Transverse colon (tissue), 4 donors: ENCODE results near the gene ARMS2. TPM values are rescaled to one million over a fixed set of nuclear protein-coding genes. Genes with fewer than 3 reads are reported as not detected.

Source experiments
- DNase-seq: peaks from one replicate; pipeline ENCODE4 v3.0.0-alpha.2; 2019
- H3K27ac ChIP-seq, 4 donors: fragments of 200-600 bp; sonication (generic); 2 replicates each; pipeline ENCODE4 v1.5.1; 2016 to 2018; ENCODE audit warnings: inconsistent platforms in 4 of 4
- H3K27me3 ChIP-seq: fragments of 200-600 bp; sonication (generic); 2 replicates; pipeline ENCODE4 v1.5.1; 2017; ENCODE audit warnings: inconsistent platforms
- H3K36me3 ChIP-seq, 4 donors: fragments of 200-600 bp; sonication (generic); 2 replicates each; pipeline ENCODE4 v1.5.1; 2017 to 2019; ENCODE audit warnings: inconsistent platforms in 4 of 4
- H3K4me1 ChIP-seq, 4 donors: fragments of 200-600 bp; sonication (generic); 2 replicates each; pipeline ENCODE4 v1.5.1; 2017 to 2020; ENCODE audit warnings: inconsistent platforms in 4 of 4
- H3K4me3 ChIP-seq, 4 donors: fragments of 200-600 bp; sonication (generic); 1 replicate in 1 of 4; 2 replicates in 3 of 4; pipeline versions ENCODE4 v1.5.1 to v1.6.1; 2017 to 2019; ENCODE audit warnings: inconsistent platforms in 4 of 4
- H3K9me3 ChIP-seq, 2 donors: fragments of 200-600 bp; sonication (generic); 2 replicates each; pipeline ENCODE4 v1.5.1; 2017 to 2019; ENCODE audit warnings: inconsistent platforms in 2 of 2
- EP300 ChIP-seq: sonication (generic); formaldehyde crosslinking; IDR thresholded peaks from one replicate; pipeline ENCODE4 v1.6.1; 2017; ENCODE audit warnings: antibody characterized with exemption, low read depth
- POLR2A ChIP-seq: fragments of 450-650 bp; IDR thresholded peaks from one replicate; pipeline ENCODE4 v1.6.1; 2016; ENCODE audit warnings: antibody characterized with exemption, mild to moderate bottlenecking, moderate library complexity
- POLR2AphosphoS5 ChIP-seq, 3 donors: sonication (generic); formaldehyde crosslinking; IDR thresholded peaks; one replicate each; pipeline ENCODE4 v1.6.1; 2016; ENCODE audit warnings: antibody characterized with exemption in 3 of 3
- WGBS, 2 donors: methylation state at CpG; one replicate each; pipeline ENCODE4 v1.1.5; 2018; ENCODE audit warnings: low coverage in 1 of 2; 5-methylcytosine and 5-hydroxymethylcytosine counted together
- in situ Hi-C, 4 donors: fragments of 200-750 bp; cut with MboI; loops; one replicate each; pipeline versions ENCODE4 v1.15.0 to v1.15.1; 2017; ENCODE audit warnings: low sequenced_read_pairs in 3 of 4, low pct_ligation_motif_present in 1 of 4, low pct_unique_long_range_greater_than_20kb in 1 of 4
- intact Hi-C: fragments of 100-400 bp; cut with DNase I; formaldehyde crosslinking; loops from one replicate; pipeline ENCODE4 v1.15.1; 2023; ENCODE audit warnings: low total_unique reads
- total RNA-seq, 4 donors: library from RNA; depleted of rRNA; stranded (reverse); fragments of >200 nt; gene quantifications; one replicate each; pipeline ENCODE4 v1.1.0, GENCODE V29; 2016
- TF ChIP-seq, protein P1 (sequence below), 5 experiments: fragments of 200-600 bp in 3 of 5; fragments of 450-650 bp in 2 of 5; sonication (generic) in 3 of 5; IDR thresholded peaks; 1 replicate in 2 of 5; 2 replicates in 3 of 5; pipeline ENCODE4 v1.5.1; 2016 to 2017; ENCODE audit warnings: antibody characterized with exemption in 5 of 5, inconsistent platforms in 3 of 5, mild to moderate bottlenecking in 2 of 5, moderate library complexity in 1 of 5

ARMS2 gene
- total RNA-seq, 4 donors from 2014 or later = not detected

DNA sequence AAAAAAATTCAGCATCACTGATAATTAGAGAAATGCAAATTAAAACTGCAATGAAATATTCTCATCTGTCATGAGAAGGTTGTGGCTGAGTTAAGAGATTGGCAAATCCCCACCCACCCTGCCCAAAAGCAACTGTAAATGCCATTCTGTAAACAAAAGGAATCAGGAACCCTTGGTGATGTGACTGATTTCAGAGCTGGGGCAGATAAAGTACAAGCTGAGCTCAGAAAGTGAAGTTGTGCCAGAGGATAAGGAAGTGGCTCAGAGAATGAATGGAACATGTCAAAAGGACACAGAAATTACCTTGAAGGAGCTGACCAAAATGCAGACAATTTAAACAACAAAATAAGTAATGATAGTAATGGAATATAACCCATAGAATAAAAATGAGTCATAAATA lies 32.7 kb upstream of the ARMS2 start:
- TF ChIP-seq, protein P1, sequence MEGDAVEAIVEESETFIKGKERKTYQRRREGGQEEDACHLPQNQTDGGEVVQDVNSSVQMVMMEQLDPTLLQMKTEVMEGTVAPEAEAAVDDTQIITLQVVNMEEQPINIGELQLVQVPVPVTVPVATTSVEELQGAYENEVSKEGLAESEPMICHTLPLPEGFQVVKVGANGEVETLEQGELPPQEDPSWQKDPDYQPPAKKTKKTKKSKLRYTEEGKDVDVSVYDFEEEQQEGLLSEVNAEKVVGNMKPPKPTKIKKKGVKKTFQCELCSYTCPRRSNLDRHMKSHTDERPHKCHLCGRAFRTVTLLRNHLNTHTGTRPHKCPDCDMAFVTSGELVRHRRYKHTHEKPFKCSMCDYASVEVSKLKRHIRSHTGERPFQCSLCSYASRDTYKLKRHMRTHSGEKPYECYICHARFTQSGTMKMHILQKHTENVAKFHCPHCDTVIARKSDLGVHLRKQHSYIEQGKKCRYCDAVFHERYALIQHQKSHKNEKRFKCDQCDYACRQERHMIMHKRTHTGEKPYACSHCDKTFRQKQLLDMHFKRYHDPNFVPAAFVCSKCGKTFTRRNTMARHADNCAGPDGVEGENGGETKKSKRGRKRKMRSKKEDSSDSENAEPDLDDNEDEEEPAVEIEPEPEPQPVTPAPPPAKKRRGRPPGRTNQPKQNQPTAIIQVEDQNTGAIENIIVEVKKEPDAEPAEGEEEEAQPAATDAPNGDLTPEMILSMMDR (IDR thresholded peaks at IDR 0.05) = no peak
- TF ChIP-seq POLR2AphosphoS5 (IDR thresholded peaks at IDR 0.05) = no peak
- TF ChIP-seq EP300 = no peak
- no peak for TF ChIP-seq POLR2A
- Histone ChIP-seq H3K4me1 (peaks cover 0 to 29% (median 7%) of the 10 kb centered on the region in 4 donors), H3K4me3 (no peak overlapping the region), H3K36me3 (peaks cover 0 to 2% (median 0%) of the 10 kb centered on the region in 4 donors), H3K27ac (no peak overlapping the region), H3K27me3 (no peaks in the 10 kb centered on the region), H3K9me3 (no peaks in the 10 kb centered on the region)
- intact Hi-C loops (loop anchor here (1.0 kb wide), 1 partner anchor 24 kb away; no protein-coding TSS in a partner anchor), in situ Hi-C loops (no loop called here)
- DNase-seq = no peak

DNA sequence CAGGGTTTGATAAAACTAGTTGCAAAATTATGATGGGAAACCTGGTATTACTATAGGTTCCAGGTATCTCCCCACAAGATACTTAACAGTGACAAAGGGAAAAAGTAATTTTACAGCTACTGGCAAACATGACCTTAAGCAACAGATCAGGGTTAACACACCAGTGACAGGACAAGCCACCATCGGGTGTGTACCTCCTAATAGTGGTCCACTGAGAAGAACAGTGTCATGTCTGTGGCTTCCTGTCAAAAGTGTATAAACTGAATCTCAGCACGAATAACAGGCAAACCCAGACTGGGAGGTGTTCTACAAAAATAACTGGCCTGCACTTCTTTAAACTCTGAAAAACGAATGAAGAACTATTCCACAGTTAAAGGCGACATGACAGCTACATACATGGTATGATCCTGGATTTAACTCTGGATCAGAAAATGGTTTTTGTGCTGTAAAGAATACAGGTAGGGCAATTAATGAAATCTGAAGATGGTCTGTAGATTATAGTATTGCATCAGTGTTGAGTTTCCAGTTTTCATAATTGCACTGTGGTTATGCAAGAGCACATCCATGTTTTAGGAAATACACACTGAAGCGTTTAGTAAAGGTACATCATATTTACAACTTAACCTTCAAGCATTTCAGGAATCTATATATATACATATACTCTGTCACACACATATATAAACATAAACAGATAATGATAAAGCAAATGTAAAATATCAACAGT lies 32.0 kb upstream of the ARMS2 start:
- peaks cover 0 to 2% (median 0%) of the 10 kb centered on the region in 4 donors for H3K36me3 ChIP-seq
- 64 to 70% methylated on average over 5 of the region's 5 CpGs for WGBS, 2 donors
- H3K4me1 ChIP-seq = peaks cover 0 to 27% (median 7%) of the 10 kb centered on the region in 4 donors
- no peaks in the 10 kb centered on the region for H3K9me3 ChIP-seq
- intact Hi-C loops = no loop called here
- in situ Hi-C loops = no loop called here
- peak overlapping the region in 1 of 4 donors; percentile 16 for H3K27ac ChIP-seq
- H3K4me3 ChIP-seq = no peak overlapping the region
- TF ChIP-seq POLR2AphosphoS5 (IDR thresholded peaks at IDR 0.05) = no peak
- TF ChIP-seq, protein P1 (IDR thresholded peaks at IDR 0.05) = no peak
- no peak for DNase-seq
- no peaks in the 10 kb centered on the region for H3K27me3 ChIP-seq

DNA sequence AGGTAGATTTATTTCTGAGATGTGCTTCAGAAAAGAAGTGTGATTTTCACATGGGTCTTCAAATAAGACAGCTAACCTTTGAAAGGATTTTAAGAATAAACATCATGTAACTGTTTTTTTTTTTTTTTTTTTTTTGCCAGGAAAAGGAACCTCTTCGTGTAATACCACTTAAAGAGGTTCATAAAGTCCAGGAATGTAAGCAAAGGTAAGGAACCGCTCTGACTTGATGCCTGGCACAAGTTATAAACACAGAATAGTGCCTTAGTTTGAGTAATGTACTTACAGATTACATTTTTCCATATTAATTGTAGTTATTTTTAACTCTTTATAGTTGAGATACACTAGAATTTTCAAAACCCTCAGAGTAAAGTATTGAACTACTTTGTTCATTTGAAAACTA lies 30.4 kb upstream of the ARMS2 start:
- Histone ChIP-seq H3K4me3 (no peak overlapping the region), H3K36me3 (peaks cover 0 to 7% (median under 1%) of the 10 kb centered on the region in 4 donors), H3K9me3 (no peaks in the 10 kb centered on the region), H3K27me3 (no peaks in the 10 kb centered on the region), H3K4me1 (peaks cover 0 to 26% (median 7%) of the 10 kb centered on the region in 4 donors), H3K27ac (no peak overlapping the region)
- DNase-seq = no peak
- TF ChIP-seq, protein P1 (IDR thresholded peaks at IDR 0.05) = no peak
- TF ChIP-seq POLR2A = no peak
- TF ChIP-seq EP300 = no peak
- WGBS, 2 donors = 70 to 71% methylated on average over 2 of the region's 2 CpGs
- in situ Hi-C loops (no loop called here), intact Hi-C loops (no loop called here)

DNA sequence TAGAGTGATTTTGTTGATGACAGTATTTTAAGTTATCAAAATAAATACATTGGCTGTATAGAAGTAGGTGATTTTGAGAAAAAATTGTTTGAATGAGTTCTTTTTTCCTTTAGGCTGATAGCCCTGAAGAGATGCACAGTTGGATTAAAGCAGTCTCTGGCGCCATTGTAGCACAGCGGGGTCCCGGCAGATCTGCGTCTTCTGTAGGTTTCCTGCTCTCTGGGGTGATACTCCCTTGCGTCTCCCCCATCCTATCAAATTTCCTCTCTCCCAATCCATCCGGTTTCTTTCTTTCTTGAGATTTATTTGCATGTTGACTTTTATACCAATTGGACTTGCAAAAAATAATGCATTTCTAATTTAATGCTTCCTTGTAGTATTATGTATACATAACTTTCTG lies 27.6 kb upstream of the ARMS2 start:
- Histone ChIP-seq H3K4me1 (peaks cover 0 to 3% (median 0%) of the 10 kb centered on the region in 4 donors), H3K4me3 (no peak overlapping the region), H3K27me3 (no peaks in the 10 kb centered on the region), H3K9me3 (no peaks in the 10 kb centered on the region), H3K27ac (no peak overlapping the region), H3K36me3 (peaks cover 0 to 8% (median 4%) of the 10 kb centered on the region in 4 donors)
- DNase-seq = no peak
- intact Hi-C loops = no loop called here
- WGBS, 2 donors = 91 to 92% methylated on average over 6 of the region's 6 CpGs
- TF ChIP-seq POLR2AphosphoS5 (IDR thresholded peaks at IDR 0.05) (no peak), POLR2A (no peak), EP300 (no peak)
- TF ChIP-seq, protein P1 (IDR thresholded peaks at IDR 0.05) = no peak
- in situ Hi-C loops = loop anchor here in 1 of 4 donors (25.0 kb wide), 1 partner anchor 140 kb away; no protein-coding TSS in a partner anchor
